Suppressor macrophage treated with lipopolysaccharide for 1 hour (primary cell): Measurements from ENCODE around the gene HTRA3.

Experiments
- DNase-seq, 3 donors: peaks; one replicate each; pipeline ENCODE4 v3.0.0-alpha.2; 2020 to 2022

The HTRA3 gene

DNA sequence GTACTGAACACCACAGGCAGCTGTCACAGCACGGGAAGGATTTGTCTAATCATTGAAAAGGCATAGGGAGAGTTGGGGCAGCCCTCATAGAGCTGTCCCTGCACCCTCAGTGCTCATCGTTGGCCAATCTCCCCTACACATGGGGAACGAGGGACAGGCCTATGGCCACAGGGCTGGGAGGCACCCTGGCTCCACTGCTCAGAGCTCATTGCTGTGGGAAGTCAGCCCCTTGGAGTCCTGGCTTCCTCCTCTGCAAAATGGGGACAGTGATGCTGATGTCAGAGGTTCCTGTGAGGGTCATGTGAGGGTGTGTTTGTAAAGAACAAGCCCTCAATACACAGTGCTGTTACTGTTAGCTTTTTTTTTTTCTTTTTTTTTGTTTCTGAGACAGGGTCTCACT, 19.3 kb upstream of the HTRA3 start:
- peak; percentile 67 to 75 (median 74) for DNase-seq

DNA sequence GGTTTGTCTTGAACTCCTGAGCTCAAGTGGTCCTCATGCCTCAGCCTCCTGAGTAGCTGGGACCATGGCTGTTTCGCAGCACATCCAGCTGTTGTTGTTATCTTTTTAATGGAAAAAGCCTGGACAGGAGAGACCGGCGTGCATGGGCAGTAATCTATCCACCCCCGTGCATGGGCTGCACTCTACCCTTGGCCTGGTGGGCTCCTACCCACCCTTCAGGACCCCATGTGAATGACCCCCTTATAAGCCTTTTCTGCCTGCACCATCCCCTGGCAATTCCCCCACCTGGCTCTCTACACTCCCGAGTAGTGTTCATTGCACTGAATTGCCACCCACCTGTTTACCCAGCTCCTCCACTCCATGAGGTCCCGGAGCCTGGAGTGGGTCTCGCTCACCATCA, 18.9 kb upstream of the HTRA3 start:
- DNase-seq, result no peak

DNA sequence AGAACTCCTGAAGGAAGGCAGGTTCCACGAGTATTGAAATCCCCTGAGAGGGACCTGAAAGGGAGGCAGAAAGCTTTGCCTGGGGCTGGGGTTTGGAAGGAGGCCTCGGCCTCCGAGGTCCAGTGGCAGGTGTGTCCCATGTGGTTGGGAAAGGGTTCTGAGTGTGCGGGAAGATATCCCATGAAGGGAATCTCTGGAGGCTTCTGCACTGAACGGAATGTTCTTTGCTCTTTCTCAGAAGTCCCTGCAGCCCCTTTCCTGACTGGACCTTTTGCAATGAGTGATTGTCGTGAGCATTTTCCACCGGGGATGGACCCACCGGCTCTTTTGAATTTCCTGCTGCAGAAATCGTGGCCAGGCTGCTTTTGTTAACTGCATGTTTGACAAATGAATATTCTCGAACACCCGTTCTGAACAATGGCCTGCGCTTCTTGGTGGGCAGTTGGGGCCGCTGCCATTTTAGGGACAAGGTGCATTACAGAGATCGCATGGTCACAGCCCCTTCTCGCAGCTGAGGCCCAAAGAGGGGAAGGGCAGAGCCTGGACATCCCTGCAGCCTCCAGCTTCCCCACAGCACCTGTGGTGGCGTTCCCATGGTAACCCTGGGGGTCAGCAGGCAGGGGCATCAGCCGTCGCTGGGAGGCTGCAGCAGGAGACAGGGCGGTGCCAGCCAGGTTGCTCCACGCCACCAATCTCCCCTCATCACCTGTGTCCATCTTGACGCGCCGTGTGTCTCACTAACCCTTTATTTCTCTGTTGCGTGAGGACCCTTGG, 18.3 kb upstream of the HTRA3 start:
- DNase-seq, result no peak

DNA sequence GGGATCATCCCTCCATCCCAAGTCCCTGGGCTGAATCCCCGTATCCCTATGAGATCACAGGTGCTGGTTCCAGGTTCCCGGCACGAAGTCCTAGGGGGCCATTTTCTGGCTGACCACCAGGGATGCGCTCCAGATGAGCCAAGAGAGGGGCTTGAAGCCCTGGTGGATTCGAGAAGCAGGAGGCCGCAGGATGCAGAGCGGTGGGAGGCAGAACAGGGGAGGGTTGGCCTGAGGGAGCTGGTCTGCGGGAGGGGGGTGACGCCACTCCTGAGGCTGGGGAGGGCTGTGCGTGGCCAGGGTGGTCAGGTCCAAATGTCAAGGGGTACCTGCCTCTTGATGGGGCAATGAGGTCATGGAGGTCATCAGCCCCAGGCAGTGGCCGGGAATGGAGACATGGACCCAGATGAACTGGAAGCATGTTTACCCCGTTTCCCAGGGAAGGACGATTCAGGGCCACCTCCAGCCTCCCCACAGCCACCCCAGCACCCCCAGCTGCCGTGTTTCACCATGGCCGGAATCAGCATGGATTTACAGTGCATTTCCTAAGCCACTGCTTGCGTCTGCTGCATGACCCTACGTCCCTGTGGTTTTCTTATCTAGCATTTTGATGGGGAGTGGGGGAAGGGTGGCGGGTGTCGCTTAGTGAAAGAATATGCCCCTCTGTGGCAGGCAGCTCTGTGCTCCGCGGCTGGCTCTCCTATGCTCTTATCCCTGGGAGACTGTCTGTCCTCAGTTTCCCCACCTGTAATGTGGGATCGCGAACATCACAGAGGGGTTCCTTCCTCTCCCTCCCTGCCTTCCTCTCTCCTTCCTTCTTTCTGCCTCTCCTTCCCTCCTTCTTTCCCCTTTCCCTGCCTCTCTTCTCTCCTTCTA, 17.0 kb upstream of the HTRA3 start:
- no peak for DNase-seq

DNA sequence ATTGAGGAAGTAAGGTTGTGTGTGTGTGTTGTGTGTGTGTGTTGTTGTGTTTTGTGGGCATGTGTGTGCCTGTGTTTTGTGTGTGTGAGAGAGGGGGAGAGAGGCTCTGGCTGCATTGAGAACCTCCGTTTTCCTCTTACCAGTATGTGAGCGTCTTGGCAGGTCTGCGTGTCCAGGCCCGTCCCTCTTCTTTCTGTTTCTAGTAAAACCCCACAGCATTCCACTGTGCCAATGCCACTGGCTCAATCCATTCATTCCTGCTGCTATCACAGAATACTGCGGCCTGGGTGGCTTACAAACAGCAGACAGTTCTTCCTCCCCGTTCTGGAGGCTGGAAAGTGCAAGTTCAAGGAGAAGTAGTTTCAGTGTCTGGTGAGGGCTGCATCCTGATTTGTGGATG, 15.5 kb upstream of the HTRA3 start:
- DNase-seq, result no peak

DNA sequence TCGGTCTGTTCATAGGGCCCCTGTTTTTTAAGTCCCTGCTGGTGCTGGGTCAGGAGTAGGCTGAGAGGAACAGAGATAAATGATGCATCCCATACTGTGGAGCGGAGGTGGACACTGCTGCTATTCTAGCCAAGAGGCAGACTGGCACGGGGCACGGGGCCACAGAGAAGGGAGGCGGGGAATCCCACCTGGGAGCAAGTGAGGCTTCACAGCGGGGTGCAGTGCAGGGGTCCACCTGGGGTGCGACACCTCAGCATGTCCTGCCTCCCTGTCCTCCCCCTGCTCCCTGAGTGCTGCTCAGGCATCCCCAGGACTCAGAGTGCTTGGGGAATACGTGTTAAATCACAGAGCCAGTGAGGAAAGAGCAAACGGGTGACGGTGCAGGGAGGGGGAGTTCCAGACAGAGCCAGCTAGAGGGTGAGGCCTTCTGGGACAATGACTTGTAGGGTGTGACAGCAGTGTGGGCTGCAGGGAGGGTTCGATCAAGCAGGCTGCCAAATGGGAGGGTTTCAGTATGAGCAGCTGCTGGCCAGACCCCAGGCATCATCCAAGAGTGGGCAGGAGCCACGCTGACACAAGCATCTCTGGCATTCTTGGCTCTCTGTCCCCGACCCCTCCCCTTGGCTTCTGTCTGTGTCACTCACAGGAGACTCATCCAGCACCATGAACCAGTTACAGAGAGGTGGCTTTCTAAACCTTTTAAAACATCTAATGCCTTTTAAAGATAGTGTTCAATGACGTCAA, 13.7 kb upstream of the HTRA3 start:
- DNase-seq, result peak in 2 of 3 donors; percentile 16 to 29

DNA sequence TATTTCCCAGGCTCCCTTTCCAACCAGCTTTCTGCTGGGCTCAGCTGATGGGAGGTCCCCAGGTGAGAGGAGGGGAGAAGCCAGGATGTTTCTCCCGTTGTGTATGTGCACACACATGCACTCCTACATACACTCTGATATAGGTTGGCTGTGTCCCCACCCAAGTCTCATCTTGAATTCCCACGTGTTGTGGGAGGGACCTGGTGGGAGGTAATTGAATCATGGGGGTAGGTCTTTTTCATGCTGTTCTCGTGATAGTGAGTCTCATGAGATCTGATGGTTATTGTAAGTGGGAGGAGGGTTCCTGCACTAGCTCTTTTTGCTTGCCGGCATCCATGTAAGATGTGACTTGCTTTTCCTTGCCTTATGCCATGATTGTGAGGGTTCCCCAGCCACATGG, 11.7 kb upstream of the HTRA3 start:
- DNase-seq, result no peak

DNA sequence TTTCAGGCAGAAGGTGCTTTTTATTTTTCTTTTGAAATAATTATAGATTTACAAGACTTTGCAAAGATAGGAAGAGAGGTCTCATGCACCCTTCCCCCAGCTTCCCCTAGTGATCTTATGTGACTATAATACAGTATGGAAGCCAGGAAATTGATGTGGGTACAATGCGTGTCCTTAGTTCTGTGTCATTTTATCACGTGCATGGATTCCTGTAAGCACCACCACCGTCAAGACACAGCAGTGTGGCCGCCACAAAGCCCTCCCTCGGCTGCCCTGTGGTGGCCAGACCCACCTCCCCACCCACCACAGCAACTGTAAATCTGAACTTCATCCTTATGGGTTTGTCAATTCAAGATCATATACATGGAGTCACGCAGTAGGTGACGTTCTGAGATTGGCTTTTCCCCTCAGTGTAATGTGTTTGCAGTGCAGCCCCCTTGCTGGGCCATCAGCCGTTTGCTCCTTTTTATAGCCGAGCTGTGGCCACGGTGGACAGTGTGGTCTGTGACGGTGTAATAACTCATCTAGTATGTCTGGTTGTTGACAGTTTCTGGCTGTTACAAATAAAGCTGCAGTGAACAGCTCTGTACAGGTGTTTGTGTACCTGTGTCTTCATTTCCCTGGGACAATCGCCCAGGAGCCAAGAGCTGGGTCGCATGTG, 10.9 kb upstream of the HTRA3 start:
- peak in 1 of 3 donors; percentile 27 for DNase-seq

DNA sequence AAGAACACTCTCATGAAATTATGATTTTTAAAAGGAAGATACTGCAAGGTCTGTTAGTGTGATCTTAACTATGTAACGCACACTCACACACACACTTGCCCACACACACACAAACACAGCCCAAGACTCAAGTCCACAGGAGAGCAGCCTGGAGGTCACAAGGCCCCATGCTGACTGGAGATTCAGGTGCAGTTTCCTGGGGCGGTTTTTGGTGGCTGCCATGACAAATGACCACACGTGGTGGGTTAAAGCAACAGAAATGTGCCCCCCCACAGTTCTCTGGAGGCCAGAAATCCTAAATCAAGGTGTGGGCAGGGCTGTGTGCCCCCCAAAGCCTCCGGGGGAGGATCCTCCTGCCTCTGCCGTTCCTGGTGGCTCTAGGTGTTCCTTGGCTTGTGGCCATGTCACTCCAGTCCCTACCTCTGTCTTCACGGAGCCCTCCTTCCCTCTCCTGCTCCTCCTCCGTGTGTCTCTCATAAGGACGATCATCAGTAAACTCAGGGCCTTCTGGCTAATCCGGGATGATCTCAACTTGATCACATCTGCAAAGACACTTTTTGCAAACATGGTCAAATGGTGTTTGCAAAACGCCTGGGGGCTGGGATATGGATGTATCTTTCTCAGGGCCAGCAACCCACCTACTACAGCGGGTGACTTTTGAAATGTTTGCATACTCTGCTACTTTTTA, 9.7 kb upstream of the HTRA3 start:
- DNase-seq, result no peak

DNA sequence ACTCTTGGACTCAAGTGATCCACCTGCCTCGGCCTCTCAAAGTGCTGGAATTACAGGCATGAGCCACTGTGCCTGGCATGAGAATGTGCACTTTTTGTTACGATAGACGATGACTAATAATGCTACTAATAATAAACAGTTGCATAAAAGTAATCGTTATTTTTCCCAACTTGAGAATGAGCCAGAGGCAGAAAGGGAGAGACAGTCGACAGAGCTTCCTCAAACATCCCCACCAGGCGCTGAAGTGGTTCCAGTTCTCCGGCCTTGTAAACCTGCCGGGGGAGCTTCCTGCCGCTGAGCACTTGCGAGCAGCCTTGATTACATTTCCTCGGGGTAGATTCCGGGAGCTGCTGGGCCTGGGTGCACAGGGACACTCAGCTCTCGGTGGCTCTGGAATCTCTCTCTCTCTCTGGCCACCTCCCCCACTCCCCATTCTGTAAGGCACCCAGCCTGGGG, 8.9 kb upstream of the HTRA3 start:
- DNase-seq, result peak; percentile 71 to 81 (median 80)

DNA sequence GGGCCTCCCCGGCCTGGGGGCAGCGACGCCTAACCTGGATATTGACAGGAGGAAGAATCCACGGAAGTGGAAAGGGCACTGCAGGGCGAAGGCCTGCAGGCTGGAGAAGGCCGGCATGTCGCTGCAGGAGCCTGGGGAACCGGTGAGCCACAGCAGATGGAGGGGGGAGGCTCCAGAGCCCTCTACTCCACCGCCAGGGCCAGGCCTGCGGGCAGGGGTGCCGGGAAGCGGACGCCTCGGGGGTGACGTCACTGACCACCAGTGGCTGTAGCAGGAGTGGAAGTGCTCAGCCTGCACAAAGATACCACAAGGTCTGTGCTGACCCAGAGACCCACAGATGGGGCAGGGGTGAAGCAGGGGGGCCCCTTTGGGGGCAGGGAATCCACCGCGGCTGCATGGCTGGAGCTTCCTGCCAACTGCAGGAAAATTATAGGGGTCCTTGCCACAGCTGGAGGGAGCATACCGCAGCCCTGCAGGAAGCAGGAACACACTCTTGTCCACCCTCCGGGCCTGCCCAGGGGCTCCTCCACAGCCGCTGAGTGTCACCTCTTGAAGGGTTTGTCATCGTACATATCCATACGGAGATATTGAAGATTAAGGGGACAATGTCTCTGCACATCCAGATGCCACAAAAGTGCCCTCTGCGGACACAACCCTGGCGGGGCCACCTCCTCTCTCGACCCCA, 7.6 kb upstream of the HTRA3 start:
- peak; percentile 71 to 86 (median 78) for DNase-seq

DNA sequence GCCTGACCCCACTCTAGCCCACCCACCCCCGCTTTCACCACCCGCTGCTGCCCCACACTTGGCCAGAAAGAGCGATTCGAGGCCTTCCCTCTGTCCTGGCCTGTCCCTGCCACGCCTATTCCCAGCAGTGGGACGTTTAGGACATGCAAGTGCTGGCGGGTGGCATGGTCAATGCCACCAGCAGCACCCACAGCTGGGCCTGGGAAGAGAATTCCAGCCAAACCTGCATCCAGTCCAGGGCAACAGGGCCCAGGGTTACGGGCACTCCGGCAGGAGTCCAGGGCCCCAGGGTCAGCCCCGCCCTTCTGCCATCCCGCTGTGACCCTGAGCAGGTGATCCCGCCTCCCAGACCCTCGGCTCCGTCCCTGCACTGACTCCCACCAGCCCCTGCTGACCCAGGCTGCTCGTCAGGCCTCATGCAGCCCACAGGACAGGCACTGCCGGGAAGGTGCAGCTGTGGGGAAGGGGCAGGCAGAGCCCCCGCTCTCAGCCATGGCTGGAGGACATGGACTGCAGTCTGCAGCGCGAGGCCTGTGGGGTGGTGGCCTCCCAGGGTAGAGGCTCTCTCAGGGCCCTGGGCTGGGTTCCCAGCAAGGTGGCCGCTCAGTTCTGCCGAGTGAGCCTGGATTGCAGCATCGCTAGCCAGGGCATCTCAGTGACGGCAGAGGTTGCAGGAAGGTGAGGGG, 6.8 kb upstream of the HTRA3 start:
- DNase-seq, result no peak

DNA sequence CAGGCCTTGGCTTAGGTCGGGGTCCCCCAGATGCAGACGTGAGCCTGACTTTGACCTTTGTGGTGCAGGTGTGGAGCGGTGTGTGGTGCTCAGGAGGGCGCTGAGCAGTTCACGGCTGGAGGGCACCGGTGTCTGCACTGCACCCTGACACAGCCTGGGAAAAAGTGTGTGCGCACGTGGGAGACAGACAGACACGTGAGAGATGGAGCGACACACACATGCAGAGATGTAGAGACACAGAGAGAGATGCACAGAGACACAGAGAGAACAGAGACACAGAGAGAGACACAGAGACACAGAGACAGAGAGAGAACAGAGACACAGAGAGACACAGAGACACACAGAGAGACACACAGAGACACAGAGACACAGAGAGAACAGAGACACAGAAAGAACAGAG, 6.2 kb upstream of the HTRA3 start:
- no peak for DNase-seq

DNA sequence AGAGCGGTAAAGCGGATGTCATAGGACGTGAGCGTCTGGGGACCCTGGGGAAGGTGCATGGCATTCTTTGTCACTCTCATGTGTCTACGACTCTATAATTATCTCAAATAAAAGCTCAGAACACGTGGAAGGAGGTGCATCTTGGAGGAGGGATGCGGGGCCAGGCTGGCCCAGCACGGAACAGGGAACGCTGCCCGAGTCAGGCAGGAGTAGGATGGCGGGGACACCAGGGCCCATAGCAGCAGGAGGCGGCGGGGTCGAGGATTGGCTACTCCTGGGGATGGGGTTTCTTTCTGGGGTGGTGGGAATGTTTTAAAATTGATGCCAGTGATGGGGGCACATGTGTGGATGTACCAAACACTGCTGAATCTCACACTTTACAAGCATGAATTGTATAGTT, 5.4 kb upstream of the HTRA3 start:
- no peak for DNase-seq

DNA sequence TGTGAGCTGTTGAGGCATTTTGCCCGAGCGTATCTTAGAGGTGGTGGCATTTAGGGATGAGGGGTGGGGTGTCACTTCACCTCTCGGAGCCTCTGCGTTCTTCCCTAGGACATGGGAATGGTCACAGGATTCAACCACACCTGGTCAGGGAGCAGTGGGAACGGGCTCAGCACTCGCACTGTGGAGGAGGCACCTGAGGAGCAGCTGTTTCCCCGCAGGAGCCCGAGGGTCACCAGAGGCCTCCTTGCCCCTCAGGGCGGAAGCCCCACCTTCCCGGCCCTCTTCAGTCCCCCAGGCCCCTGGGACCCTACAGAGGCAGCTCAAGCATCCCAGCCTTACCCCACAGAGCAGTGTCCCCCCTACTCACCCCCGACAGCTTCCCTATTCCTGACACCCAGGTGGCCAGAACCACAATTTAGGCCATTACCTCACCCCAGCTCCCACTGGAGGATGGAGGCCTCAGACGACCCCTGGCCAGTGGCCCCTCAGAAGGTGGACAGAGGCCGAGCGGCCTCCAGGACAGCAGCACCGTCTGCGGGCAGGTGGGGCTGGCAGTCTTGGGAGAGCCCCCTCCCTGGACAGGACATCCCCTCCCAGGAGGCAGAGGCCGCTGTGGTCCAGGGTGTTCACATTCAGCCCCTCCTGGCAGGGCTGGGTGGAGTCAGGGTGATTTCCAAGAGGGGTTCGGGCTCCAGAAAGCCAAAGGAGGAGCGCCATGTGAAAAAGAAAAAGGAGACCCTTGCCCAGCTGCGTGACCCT, 4.2 kb upstream of the HTRA3 start:
- no peak for DNase-seq

DNA sequence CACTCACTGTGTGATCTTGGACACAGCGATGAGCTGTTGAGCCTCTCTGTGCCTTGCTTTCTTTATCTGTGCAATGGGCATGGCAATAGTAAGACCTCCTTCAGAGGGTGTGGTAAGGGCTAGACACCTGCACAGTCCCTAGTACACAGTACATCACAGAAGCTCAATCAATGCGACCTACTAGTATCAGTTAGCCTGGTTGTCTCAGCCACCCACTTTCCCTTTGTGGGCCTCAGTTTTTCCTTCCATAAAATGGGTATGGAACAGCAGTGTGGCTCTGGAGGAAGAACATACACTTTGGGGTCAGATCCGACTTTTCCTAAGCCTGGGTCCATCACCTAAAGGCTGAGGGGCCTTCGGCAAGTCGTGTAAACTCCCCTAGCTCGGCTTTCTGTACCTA, 3.5 kb upstream of the HTRA3 start:
- DNase-seq, result no peak

DNA sequence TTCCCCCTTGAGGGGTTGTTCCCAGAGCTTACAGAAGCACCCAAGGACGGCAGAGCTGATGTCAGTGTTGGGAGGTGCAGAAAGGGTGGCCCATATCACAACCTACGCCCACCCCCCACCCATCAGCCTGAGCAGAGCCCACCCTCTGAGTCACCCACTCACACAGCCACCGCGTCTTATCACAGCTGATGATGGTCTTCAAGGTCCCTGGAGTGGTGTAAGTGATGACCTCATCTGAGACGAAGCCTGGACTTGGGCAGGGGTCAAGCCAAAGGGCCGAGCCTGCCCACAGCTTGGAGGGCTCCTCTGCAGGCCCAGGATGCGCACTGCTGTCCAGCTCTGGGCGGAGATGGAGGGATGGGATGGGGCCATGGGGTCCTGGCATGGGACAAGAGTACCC, 3.0 kb upstream of the HTRA3 start:
- no peak for DNase-seq

DNA sequence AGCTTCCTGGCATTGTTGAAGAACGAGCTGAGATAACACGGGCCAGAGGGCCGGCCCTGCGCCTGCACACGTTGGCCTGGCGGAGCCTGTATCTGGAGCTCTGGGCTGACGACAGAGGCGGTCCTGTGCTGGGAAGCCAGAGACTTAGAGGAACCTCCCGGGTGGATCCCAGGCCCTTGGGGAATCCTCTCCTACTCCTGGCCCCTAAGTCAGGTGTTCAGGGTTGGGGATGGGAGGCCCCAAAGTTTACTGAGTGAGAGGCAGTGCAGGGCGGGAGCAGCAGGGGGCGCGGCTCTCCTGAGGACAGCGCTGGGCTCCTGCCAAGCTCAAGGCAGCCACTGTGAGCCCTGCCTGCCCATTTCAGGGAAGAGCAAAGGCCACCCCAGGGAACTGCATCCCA, 2.5 kb upstream of the HTRA3 start:
- DNase-seq, result peak; percentile 75 to 86 (median 83)

DNA sequence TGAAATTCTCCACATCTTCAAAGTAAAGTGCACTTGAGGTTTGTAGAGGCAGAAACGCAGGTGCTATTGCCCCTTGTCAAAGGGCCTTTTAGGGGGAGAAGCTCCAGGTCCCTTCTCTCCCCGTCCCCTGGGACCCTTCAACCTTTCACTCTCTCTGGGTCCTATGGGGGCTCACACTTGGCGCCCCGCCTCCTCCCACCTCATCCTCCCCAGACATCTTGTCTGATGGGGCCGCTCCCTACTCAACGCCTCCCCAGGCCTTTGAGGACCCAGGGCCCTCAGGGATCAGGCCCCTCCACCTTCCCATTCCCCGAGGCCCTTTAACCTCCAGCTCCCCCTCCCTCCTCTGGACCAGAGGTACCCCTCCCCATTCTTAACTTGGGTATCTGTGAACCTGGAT, 1.3 kb upstream of the HTRA3 start:
- DNase-seq, result no peak

DNA sequence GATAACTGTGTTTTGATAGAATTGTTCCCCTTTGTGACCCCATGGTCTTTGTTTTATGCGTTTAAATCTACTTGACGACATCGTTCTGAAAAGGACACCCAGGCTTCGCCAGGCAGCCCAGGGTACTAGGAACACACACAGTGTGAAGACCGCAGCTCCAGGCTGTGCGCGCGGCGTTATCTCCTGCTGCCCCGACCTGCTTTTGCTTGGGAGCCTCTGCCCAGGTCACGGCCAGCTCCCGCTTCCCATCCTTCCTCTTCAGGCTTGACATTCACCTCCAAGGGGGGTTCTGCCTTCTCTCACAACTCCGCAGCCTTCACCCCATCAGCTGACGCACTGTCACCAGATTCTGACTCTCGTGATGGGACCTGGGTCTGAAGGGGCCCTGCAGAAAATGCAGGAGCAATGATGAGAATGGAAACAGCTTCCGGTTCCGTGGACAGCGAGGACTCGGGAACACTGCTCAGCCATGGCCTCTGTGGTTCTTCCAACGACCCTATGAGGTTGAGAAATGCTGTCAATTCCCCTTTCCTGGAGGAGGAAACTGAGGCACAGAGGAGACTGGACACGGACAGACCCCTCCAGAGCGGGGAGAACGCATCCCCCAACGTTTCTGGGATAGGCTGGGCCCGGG, 536 bp upstream of the HTRA3 start:
- DNase-seq, result no peak
